ENCODE data around the gene MAPKAP1.

GRCh38 chr9:125674981-125675973 lies 31.7 kb downstream of the MAPKAP1 start:
- TF ChIP-seq CTCF (IDR thresholded peaks at IDR 0.05; ENCODE audit: poor library complexity, severe bottlenecking) (no peak), EZH2 (IDR thresholded peaks at IDR 0.05; ENCODE audit: borderline replicate concordance, insufficient read depth, low read length, poor library complexity, severe bottlenecking) (no peak), EP300 (conservative IDR thresholded peaks at IDR 0.05; ENCODE audit: poor library complexity, severe bottlenecking) (no peak), POLR2AphosphoS5 (IDR thresholded peaks at IDR 0.05) (no peak), RAD21 (conservative IDR thresholded peaks at IDR 0.05) (no peak)
